ENCODE measurements around the gene SURF2. TPM values are rescaled to one million over a fixed set of nuclear protein-coding genes. Genes with fewer than 3 reads are reported as not detected.
"Not testable (repeated sequence)": the region's sequence is repeated elsewhere in the genome, so short reads cannot be mapped to it uniquely, and the experiment has no call there.

The SURF2 gene
- total RNA-seq, 1 experiment from 2014 or later, result 42.0 TPM

DNA sequence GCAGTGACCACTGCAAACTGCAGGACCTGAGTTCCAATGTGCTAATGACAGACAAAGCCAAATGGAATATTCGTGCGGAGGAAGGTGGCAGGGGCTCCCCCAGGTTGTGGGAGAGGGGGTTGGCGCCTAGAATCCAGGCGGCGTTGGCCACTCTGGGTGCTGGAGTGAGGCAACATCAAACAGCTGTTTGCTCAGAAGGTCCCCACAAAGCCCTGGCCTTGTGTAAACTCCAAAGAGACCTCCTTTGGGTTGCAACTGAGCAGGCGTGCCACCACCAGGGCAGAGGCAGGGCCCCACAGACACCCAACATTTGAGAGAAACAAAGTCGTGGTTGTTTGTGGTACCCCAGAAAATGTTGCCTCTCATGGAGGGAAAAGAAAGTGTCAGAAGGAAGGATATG lies 34.4 kb downstream of the SURF2 start:
- Histone ChIP-seq H3K4me1 (ENCODE audit: insufficient read depth, low read length, poor library complexity, severe bottlenecking) (no peaks in the 10 kb centered on the region), H3K27ac (ENCODE audit: low read depth, low read length, poor library complexity, severe bottlenecking) (no peak overlapping the region), H3K27me3 (replicated peaks; ENCODE audit: insufficient read depth, low read depth, low read length, poor library complexity) (peaks cover 9% of the 10 kb centered on the region), H3K9me3 (ENCODE audit: low read depth, low read length, poor library complexity, severe bottlenecking) (no peaks in the 10 kb centered on the region), H3K36me3 (ENCODE audit: insufficient read depth, low read length, poor library complexity, severe bottlenecking) (no peaks in the 10 kb centered on the region), H3K4me3 (ENCODE audit: low read depth, low read length, poor library complexity, severe bottlenecking) (no peak overlapping the region)
- POLR2A ChIA-PET (ENCODE audit: low non-redundant PET), result no interaction called here
- CTCF ChIA-PET, result no interaction called here
- intact Hi-C loops (cut with micrococcal nuclease; ENCODE audit: unreplicated experiment), result no loop called here
- DNase-seq (ENCODE audit: low spot score), result no peak
- no TSS peak for BruUV-seq (replicated peaks)
- no peak for TF ChIP-seq CTCF (conservative IDR thresholded peaks at IDR 0.05; ENCODE audit: low read depth, low read length)
- TF ChIP-seq EZH2 (IDR thresholded peaks at IDR 0.05; ENCODE audit: borderline replicate concordance, low read depth, low read length, poor library complexity, severe bottlenecking), result no peak

- H3K4me1 ChIP-seq (ENCODE audit: insufficient read depth, low read length, poor library complexity, severe bottlenecking); H3K4me3 ChIP-seq (ENCODE audit: low read depth, low read length, poor library complexity, severe bottlenecking); H3K9me3 ChIP-seq (ENCODE audit: low read depth, low read length, poor library complexity, severe bottlenecking); H3K36me3 ChIP-seq (ENCODE audit: insufficient read depth, low read length, poor library complexity, severe bottlenecking); H3K27ac ChIP-seq (ENCODE audit: low read depth, low read length, poor library complexity, severe bottlenecking); CTCF ChIA-PET; POLR2A ChIA-PET (ENCODE audit: low non-redundant PET); DNase-seq (ENCODE audit: low spot score); intact Hi-C loops (cut with micrococcal nuclease; ENCODE audit: unreplicated experiment); BruUV-seq (replicated peaks): not testable (repeated sequence)
- peaks cover 15% of the 10 kb centered on the region for H3K27me3 ChIP-seq (replicated peaks; ENCODE audit: insufficient read depth, low read depth, low read length, poor library complexity)
Measured at GRCh38 chr9:133391449-133391848, 35.1 kb downstream of the SURF2 start.

GRCh38 chr9:133392308-133392707 lies 36.0 kb downstream of the SURF2 start:
- not testable (repeated sequence) for H3K36me3 ChIP-seq (ENCODE audit: insufficient read depth, low read length, poor library complexity, severe bottlenecking)

GRCh38 chr9:133393399-133393798 lies 37.0 kb downstream of the SURF2 start:
- BruUV-seq (replicated peaks), result no TSS peak
- TF ChIP-seq CTCF (conservative IDR thresholded peaks at IDR 0.05; ENCODE audit: low read depth, low read length) (no peak), EZH2 (IDR thresholded peaks at IDR 0.05; ENCODE audit: borderline replicate concordance, low read depth, low read length, poor library complexity, severe bottlenecking) (no peak)

More at GRCh38 chr9:133392308-133392707, 36.0 kb downstream of the SURF2 start:
- BruUV-seq (replicated peaks); H3K4me1 ChIP-seq (ENCODE audit: insufficient read depth, low read length, poor library complexity, severe bottlenecking); H3K9me3 ChIP-seq (ENCODE audit: low read depth, low read length, poor library complexity, severe bottlenecking); H3K27ac ChIP-seq (ENCODE audit: low read depth, low read length, poor library complexity, severe bottlenecking); intact Hi-C loops (cut with micrococcal nuclease; ENCODE audit: unreplicated experiment); DNase-seq (ENCODE audit: low spot score); CTCF ChIA-PET; POLR2A ChIA-PET (ENCODE audit: low non-redundant PET); H3K4me3 ChIP-seq (ENCODE audit: low read depth, low read length, poor library complexity, severe bottlenecking): not testable (repeated sequence)
- peaks cover 15% of the 10 kb centered on the region for H3K27me3 ChIP-seq (replicated peaks; ENCODE audit: insufficient read depth, low read depth, low read length, poor library complexity)

More at GRCh38 chr9:133393399-133393798, 37.0 kb downstream of the SURF2 start:
- Histone ChIP-seq H3K27me3 (replicated peaks; ENCODE audit: insufficient read depth, low read depth, low read length, poor library complexity) (peaks cover 19% of the 10 kb centered on the region), H3K4me1 (ENCODE audit: insufficient read depth, low read length, poor library complexity, severe bottlenecking) (no peaks in the 10 kb centered on the region), H3K36me3 (ENCODE audit: insufficient read depth, low read length, poor library complexity, severe bottlenecking) (no peaks in the 10 kb centered on the region), H3K27ac (ENCODE audit: low read depth, low read length, poor library complexity, severe bottlenecking) (no peak overlapping the region), H3K9me3 (ENCODE audit: low read depth, low read length, poor library complexity, severe bottlenecking) (no peaks in the 10 kb centered on the region), H3K4me3 (ENCODE audit: low read depth, low read length, poor library complexity, severe bottlenecking) (no peak overlapping the region)
- ChIA-PET POLR2A (ENCODE audit: low non-redundant PET) (no interaction called here), CTCF (no interaction called here)
- no peak for DNase-seq (ENCODE audit: low spot score)
- intact Hi-C loops (cut with micrococcal nuclease; ENCODE audit: unreplicated experiment), result no loop called here
